SK-N-SH (cell line): ENCODE data around the gene AGXT. TPM values are rescaled to one million over a fixed set of nuclear protein-coding genes. Genes with fewer than 3 reads are reported as not detected.

Source experiments
- CTCF ChIA-PET: fragments of 300-600, 350-600 bp; formaldehyde crosslinking; extraction: SDS; loops from one replicate; lab custom pipeline; 2021; lab: Yijun Ruan, JAX
- POLR2A ChIA-PET: fragments of 350-600 bp; sonication (Branson Sonifier 250); formaldehyde crosslinking; extraction: SDS; loops from one replicate; lab custom pipeline; 2020; ENCODE audit warnings: antibody characterized with exemption, inconsistent platforms; lab: Yijun Ruan, JAX
- DNase-seq: peaks from one replicate; pipeline ENCODE4 v3.0.0; 2012
- H2AFZ ChIP-seq: fragments of 200-600 bp; sonication (generic); 2 replicates; pipeline ENCODE4 v1.8.1; 2016; ENCODE audit warnings: antibody characterized with exemption, mild to moderate bottlenecking, low read depth
- H3F3A ChIP-seq: fragments of 200-600 bp; sonication (generic); replicated peaks from 2 replicates; pipeline ENCODE3; 2016; ENCODE audit warnings: antibody characterized with exemption, mild to moderate bottlenecking; ENCODE audit not compliant: insufficient read depth
- H3K27ac ChIP-seq, 2 experiments: fragments of 200-500 bp in 1 of 2; fragments of 200-600 bp in 1 of 2; sonication (Bioruptor generic) in 1 of 2; sonication (generic), shearing (Covaris generic) in 1 of 2; 2 replicates each; pipeline versions ENCODE4 v1.5.1 to v1.6.1; 2014 to 2016; ENCODE audit warnings: low read depth in 2 of 2, inconsistent platforms in 1 of 2, low read length in 1 of 2, mild to moderate bottlenecking in 1 of 2, mixed read lengths in 1 of 2
- H3K27me3 ChIP-seq: fragments of 200-600 bp; sonication (generic), shearing (Covaris generic); 2 replicates; pipeline ENCODE4 v1.6.1; 2016; ENCODE audit warnings: mixed run types; ENCODE audit not compliant: insufficient read depth
- H3K36me3 ChIP-seq, 2 experiments: fragments of 200-500 bp in 1 of 2; fragments of 200-600 bp in 1 of 2; sonication (Bioruptor generic) in 1 of 2; sonication (generic) in 1 of 2; replicated peaks in 1 of 2; 2 replicates each; pipeline versions ENCODE3 to v1.5.1; 2014 to 2016; ENCODE audit warnings: low read length in 1 of 2, mild to moderate bottlenecking in 1 of 2; ENCODE audit not compliant: insufficient read depth in 2 of 2, control insufficient read depth in 1 of 2
- H3K4me1 ChIP-seq, 2 experiments: fragments of 200-500 bp in 1 of 2; fragments of 200-600 bp in 1 of 2; sonication (Bioruptor generic) in 1 of 2; sonication (generic), shearing (Covaris generic) in 1 of 2; 2 replicates each; pipeline versions ENCODE4 v1.5.1 to v1.6.1; 2014 to 2016; ENCODE audit warnings: low read depth in 1 of 2, low read length in 1 of 2, mixed run types in 1 of 2; ENCODE audit not compliant: insufficient read depth in 2 of 2, control insufficient read depth in 1 of 2
- H3K4me2 ChIP-seq: fragments of 200-600 bp; sonication (generic), shearing (Covaris generic); 2 replicates; pipeline ENCODE4 v1.6.1; 2017; ENCODE audit warnings: mixed run types
- H3K4me3 ChIP-seq, 2 experiments: fragments of 200-500 bp in 1 of 2; fragments of 200-600 bp in 1 of 2; sonication (Bioruptor generic) in 1 of 2; sonication (generic), shearing (Covaris generic) in 1 of 2; 2 replicates each; pipeline versions ENCODE4 v1.5.1 to v1.8.1; 2014 to 2016; ENCODE audit warnings: low read depth in 2 of 2, inconsistent platforms in 1 of 2, low read length in 1 of 2, mild to moderate bottlenecking in 1 of 2, mixed read lengths in 1 of 2, moderate library complexity in 1 of 2
- H3K79me2 ChIP-seq: fragments of 200-600 bp; sonication (generic); 2 replicates; pipeline ENCODE4 v1.8.1; 2017; ENCODE audit warnings: mild to moderate bottlenecking; ENCODE audit not compliant: insufficient read depth
- H3K9ac ChIP-seq: fragments of 200-600 bp; sonication (generic); 2 replicates; pipeline ENCODE4 v1.6.1; 2017; ENCODE audit warnings: mixed run types
- H3K9me2 ChIP-seq: fragments of 200-600 bp; sonication (generic); 2 replicates; pipeline ENCODE4 v1.6.1; 2017; ENCODE audit warnings: mixed run types
- H3K9me3 ChIP-seq: fragments of 200-600 bp; sonication (generic); 2 replicates; pipeline ENCODE4 v1.6.1; 2017; ENCODE audit warnings: mixed run types, mild to moderate bottlenecking, moderate library complexity
- H4K20me1 ChIP-seq: fragments of 200-600 bp; sonication (generic); 2 replicates; pipeline ENCODE4 v1.6.1; 2017; ENCODE audit warnings: mild to moderate bottlenecking, mixed run types; ENCODE audit not compliant: insufficient read depth
- FOXJ3 ChIP-seq: sonication (generic); formaldehyde crosslinking; IDR thresholded peaks from 2 replicates; pipeline ENCODE4 v1.5.1; 2020; ENCODE audit warnings: mild to moderate bottlenecking, missing genetic modification reagents
- GATA2 ChIP-seq: sonication (generic); formaldehyde crosslinking; IDR thresholded peaks from 2 replicates; pipeline ENCODE4 v1.5.0; 2020; ENCODE audit warnings: mild to moderate bottlenecking, missing genetic modification reagents
- NFIC ChIP-seq: IDR thresholded peaks from 2 replicates; pipeline ENCODE4 v1.4.0; 2012; ENCODE audit warnings: borderline replicate concordance
- RFX5 ChIP-seq: IDR thresholded peaks from 2 replicates; pipeline ENCODE4 v1.6.1; 2012; ENCODE audit warnings: mild to moderate bottlenecking, improper control_type of control experiment, low read length
- RXRA ChIP-seq: IDR thresholded peaks from 2 replicates; pipeline ENCODE4 v1.4.0; 2012; ENCODE audit warnings: low read depth, mild to moderate bottlenecking, borderline replicate concordance
- TAF1 ChIP-seq: IDR thresholded peaks from 2 replicates; pipeline ENCODE4 v1.6.1; 2012; ENCODE audit warnings: low read depth, mild to moderate bottlenecking, low read length, moderate library complexity, borderline replicate concordance
- YY1 ChIP-seq: IDR thresholded peaks from 2 replicates; pipeline ENCODE4 v1.4.0; 2012; ENCODE audit warnings: low read depth, mild to moderate bottlenecking
- WGBS: methylation state at CpG from one replicate; pipeline ENCODE4 v1.1.6; 2017; ENCODE audit warnings: low lambda C conversion rate; 5-methylcytosine and 5-hydroxymethylcytosine counted together
- polyA plus RNA-seq, 3 experiments: library from polyadenylated mRNA; depleted of rRNA; stranded (reverse); fragments of >200 nt; gene quantifications; 2 replicates each; pipeline ENCODE4 v1.2.3, GENCODE V29; 2012
- TF ChIP-seq, protein P1 (sequence below): IDR thresholded peaks from 2 replicates; pipeline ENCODE4 v1.4.0; 2012; ENCODE audit warnings: low read depth
- TF ChIP-seq, protein P2 (sequence below): fragments of 150-350 bp; IDR thresholded peaks from 2 replicates; pipeline ENCODE4 v1.6.1; 2016; ENCODE audit warnings: mild to moderate bottlenecking, low read depth, low read length
- TF ChIP-seq, protein P3 (sequence below): IDR thresholded peaks from 2 replicates; pipeline ENCODE4 v1.4.0; 2012; ENCODE audit warnings: low read depth, borderline replicate concordance
- TF ChIP-seq, protein P4 (sequence below): IDR thresholded peaks from 2 replicates; pipeline ENCODE4 v1.6.1; 2012; ENCODE audit warnings: mild to moderate bottlenecking, low read depth, low read length, moderate library complexity

AGXT gene
- polyA plus RNA-seq, 1 of the 3 experiments (the other 2 are of a cell fraction), result not detected

DNA sequence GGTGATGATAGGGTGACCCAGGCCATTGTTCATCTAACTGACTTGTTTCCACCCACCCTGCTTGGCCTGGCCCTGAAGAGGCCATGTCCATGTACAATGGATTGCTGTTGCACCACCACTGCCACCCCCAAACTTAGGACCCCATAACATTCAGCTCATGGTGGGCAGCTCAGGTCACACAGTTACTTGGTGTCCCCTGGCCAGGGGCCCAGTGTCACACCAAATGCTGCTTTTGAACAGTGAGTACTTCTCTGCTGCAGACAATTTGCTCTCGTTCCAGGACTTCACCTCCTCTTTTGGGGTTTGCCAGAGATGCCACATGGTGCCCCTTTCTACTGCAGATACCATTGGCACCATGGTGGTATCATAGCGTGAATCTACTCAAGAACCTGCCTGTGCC is 15.6 kb downstream of the AGXT start:
- H3K9me3 ChIP-seq, result no peaks in the 10 kb centered on the region
- no peaks in the 10 kb centered on the region for H3K4me1 ChIP-seq
- H4K20me1 ChIP-seq, result no peaks in the 10 kb centered on the region
- no peak for DNase-seq
- TF ChIP-seq RXRA, result no peak
- TF ChIP-seq, protein P1, sequence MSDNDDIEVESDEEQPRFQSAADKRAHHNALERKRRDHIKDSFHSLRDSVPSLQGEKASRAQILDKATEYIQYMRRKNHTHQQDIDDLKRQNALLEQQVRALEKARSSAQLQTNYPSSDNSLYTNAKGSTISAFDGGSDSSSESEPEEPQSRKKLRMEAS, result no peak
- TF ChIP-seq, protein P2, sequence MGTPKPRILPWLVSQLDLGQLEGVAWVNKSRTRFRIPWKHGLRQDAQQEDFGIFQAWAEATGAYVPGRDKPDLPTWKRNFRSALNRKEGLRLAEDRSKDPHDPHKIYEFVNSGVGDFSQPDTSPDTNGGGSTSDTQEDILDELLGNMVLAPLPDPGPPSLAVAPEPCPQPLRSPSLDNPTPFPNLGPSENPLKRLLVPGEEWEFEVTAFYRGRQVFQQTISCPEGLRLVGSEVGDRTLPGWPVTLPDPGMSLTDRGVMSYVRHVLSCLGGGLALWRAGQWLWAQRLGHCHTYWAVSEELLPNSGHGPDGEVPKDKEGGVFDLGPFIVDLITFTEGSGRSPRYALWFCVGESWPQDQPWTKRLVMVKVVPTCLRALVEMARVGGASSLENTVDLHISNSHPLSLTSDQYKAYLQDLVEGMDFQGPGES, result no peak
- no peak for TF ChIP-seq YY1
- no peak for TF ChIP-seq TAF1
- TF ChIP-seq RFX5, result no peak
- TF ChIP-seq FOXJ3 (CRISPR knock-in tag), result no peak
- no peaks in the 10 kb centered on the region for H3K36me3 ChIP-seq
- no peak overlapping the region for H3K27ac ChIP-seq
- no peak overlapping the region for H2AFZ ChIP-seq
- CTCF ChIA-PET, result no interaction called here
- POLR2A ChIA-PET, result no interaction called here
- no peaks in the 10 kb centered on the region for H3K9me2 ChIP-seq
- H3K4me2 ChIP-seq, result no peak overlapping the region
- no peaks in the 10 kb centered on the region for H3F3A ChIP-seq
- 42% methylated on average over 2 of the region's 2 CpGs for WGBS
- no peaks in the 10 kb centered on the region for H3K27me3 ChIP-seq
- no peak overlapping the region for H3K4me3 ChIP-seq
- no peaks in the 10 kb centered on the region for H3K79me2 ChIP-seq
- no peak overlapping the region for H3K9ac ChIP-seq

DNA sequence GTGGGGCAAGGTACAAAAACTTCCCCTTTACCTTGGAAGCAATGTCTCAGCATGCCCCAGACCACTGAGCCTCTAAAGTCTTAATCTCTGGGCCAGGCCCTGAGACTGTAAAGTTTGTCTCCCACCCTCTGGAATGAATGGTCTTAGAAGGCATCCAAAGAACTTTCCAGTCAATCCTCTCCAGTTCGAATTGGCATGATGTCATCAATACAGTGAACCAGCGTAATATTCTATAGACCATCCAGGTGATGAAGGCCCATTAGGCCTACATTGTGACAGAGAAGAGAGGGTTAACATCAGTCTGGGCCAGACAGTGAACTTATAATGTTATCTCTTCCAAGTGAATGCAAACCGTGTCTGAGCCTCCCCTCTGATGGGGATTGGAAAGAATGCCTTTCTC is 16.1 kb downstream of the AGXT start:
- Histone ChIP-seq H3K4me2 (no peak overlapping the region), H3K9me3 (no peaks in the 10 kb centered on the region), H3K9me2 (no peaks in the 10 kb centered on the region), H3K4me1 (no peaks in the 10 kb centered on the region; a peak in 1 of 4 replicates), H2AFZ (no peak overlapping the region), H4K20me1 (no peaks in the 10 kb centered on the region), H3F3A (no peaks in the 10 kb centered on the region), H3K36me3 (no peaks in the 10 kb centered on the region), H3K9ac (no peak overlapping the region), H3K27me3 (no peaks in the 10 kb centered on the region), H3K27ac (no peak overlapping the region), H3K79me2 (no peaks in the 10 kb centered on the region), H3K4me3 (no peak overlapping the region)
- CTCF ChIA-PET, result no interaction called here
- no peak for DNase-seq
- POLR2A ChIA-PET, result no interaction called here
- WGBS, result 31% methylated on average over 3 of the region's 3 CpGs
- TF ChIP-seq GATA2 (CRISPR knock-in tag) (no peak), NFIC (no peak)
- TF ChIP-seq, protein P3, sequence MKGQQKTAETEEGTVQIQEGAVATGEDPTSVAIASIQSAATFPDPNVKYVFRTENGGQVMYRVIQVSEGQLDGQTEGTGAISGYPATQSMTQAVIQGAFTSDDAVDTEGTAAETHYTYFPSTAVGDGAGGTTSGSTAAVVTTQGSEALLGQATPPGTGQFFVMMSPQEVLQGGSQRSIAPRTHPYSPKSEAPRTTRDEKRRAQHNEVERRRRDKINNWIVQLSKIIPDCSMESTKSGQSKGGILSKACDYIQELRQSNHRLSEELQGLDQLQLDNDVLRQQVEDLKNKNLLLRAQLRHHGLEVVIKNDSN, result no peak
- TF ChIP-seq, protein P4, sequence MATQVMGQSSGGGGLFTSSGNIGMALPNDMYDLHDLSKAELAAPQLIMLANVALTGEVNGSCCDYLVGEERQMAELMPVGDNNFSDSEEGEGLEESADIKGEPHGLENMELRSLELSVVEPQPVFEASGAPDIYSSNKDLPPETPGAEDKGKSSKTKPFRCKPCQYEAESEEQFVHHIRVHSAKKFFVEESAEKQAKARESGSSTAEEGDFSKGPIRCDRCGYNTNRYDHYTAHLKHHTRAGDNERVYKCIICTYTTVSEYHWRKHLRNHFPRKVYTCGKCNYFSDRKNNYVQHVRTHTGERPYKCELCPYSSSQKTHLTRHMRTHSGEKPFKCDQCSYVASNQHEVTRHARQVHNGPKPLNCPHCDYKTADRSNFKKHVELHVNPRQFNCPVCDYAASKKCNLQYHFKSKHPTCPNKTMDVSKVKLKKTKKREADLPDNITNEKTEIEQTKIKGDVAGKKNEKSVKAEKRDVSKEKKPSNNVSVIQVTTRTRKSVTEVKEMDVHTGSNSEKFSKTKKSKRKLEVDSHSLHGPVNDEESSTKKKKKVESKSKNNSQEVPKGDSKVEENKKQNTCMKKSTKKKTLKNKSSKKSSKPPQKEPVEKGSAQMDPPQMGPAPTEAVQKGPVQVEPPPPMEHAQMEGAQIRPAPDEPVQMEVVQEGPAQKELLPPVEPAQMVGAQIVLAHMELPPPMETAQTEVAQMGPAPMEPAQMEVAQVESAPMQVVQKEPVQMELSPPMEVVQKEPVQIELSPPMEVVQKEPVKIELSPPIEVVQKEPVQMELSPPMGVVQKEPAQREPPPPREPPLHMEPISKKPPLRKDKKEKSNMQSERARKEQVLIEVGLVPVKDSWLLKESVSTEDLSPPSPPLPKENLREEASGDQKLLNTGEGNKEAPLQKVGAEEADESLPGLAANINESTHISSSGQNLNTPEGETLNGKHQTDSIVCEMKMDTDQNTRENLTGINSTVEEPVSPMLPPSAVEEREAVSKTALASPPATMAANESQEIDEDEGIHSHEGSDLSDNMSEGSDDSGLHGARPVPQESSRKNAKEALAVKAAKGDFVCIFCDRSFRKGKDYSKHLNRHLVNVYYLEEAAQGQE, result no peak
